GM12873 (cell line): Measurements from ENCODE around the gene WDR13.

ENCODE experiments used
- CTCF ChIP-seq: IDR thresholded peaks from 2 replicates; pipeline ENCODE4 v1.5.1; 2012; ENCODE audit warnings: low read depth, mild to moderate bottlenecking, moderate library complexity, low read length, control low read depth; ENCODE audit not compliant: insufficient read depth; ENCODE audit errors: missing control alignments

Gene WDR13

GRCh38 chrX:48599341-48599740 lies 2.0 kb downstream of the WDR13 start:
- no peak for TF ChIP-seq CTCF

GRCh38 chrX:48600226-48600625 lies 2.9 kb downstream of the WDR13 start:
- no peak for TF ChIP-seq CTCF

DNA sequence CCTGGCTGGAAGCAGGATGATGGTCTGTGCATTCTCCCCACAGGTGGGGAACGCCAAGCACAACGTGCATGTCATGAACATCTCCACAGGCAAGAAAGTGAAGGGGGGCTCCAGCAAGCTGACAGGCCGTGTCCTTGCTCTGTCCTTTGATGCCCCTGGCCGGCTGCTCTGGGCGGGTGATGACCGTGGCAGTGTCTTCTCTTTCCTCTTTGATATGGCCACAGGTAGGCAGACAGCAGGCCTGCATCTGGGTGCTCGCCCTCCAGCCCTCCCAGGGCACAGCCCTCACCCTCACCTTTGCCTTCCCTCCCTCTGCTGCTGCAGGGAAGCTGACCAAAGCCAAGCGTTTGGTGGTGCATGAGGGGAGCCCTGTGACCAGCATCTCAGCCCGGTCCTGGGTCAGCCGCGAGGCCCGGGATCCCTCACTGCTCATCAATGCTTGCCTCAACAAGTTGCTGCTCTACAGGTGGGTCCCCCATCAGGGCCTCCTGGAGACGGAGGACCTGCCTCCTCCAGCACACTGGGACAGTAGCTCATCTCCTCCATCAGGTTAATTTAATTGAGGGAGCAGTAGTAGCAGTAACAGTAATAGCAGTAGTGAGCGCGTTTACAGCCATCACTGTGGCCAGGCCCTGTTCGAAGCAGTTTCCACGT lies 4.6 kb downstream of the WDR13 start:
- no peak for TF ChIP-seq CTCF

DNA sequence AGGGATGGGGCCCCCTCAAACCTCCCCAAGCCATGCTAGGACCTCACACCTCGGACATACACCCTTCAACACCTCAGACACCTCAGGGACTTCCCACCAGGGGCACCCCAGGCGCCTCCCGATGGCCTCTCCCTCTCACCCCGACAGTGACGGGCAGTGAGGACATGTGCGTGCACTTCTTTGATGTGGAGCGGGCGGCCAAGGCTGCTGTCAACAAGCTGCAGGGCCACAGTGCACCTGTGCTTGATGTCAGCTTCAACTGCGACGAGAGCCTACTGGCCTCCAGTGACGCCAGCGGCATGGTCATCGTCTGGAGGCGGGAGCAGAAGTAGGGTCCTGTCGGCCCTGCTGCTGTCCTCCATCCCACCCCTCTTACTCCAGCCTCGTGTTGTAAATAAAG lies 7.4 kb downstream of the WDR13 start:
- no peak for TF ChIP-seq CTCF

DNA sequence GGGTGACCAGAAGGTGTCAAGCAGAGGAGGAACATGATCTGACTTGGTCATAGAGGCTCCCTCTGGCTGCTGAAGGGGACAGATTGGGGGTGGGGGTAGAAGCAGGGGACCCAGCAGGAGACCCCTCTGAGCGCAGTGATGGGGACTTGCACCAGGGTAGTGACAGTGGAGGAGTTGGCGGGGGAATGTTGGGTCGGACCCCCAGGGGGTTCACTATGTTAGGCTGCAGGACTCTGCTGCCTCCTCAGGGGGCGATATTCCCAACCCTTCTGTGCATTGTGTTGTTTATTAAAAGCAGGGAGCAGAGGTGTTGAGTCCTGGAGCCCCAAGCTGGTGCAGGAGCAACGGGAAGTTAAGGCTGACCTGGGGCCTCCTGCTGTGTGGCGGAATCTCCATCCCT lies 8.8 kb downstream of the WDR13 start:
- no peak for TF ChIP-seq CTCF

DNA sequence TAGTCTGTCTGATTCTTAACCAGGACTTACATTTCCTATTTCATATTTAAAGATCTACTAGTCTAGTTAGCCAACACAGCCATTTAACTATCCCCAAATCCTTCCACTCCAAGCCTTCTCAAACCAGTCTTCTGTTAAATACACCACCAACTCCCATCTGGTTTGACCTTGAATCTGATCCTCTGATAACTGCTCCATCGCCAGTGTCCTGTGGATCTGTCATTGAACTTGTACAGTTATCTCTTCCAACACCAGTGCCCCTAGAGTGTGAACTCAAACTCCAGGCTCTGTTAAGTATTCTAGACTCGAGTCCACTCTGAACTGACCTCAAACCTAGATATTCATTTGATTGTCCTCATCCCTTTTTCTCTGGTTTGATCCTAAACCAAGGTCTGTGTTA lies 14.4 kb downstream of the WDR13 start:
- no peak for TF ChIP-seq CTCF

- no peak for TF ChIP-seq CTCF
Measured at GRCh38 chrX:48613502-48614160, 16.3 kb downstream of the WDR13 start.
